Endothelial cell of umbilical vein (primary cell): ENCODE data around the gene STK38L. TPM values are rescaled to one million over a fixed set of nuclear protein-coding genes. Genes with fewer than 3 reads are reported as not detected.

Source experiments
- BruUV-seq: library from RNA; stranded (reverse); fragments of 400-500 nt; replicated peaks from 2 replicates; lab custom pipeline; 2021; lab: Mats Ljungman, UMichigan
- CTCF ChIA-PET: fragments of 300-600, 350-600 bp; sonication (Branson Sonifier 250); formaldehyde crosslinking; loops from one replicate; lab custom pipeline; 2021; ENCODE audit warnings: antibody characterized with exemption, inconsistent platforms; lab: Charles Lee
- POLR2A ChIA-PET: fragments of 300-600, 350-600 bp; sonication (Branson Sonifier 250); formaldehyde crosslinking; loops from one replicate; lab custom pipeline; 2021; ENCODE audit warnings: antibody characterized with exemption, inconsistent platforms; lab: Charles Lee
- DNase-seq: peaks from one replicate; pipeline ENCODE4 v3.0.0-alpha.2; 2011; ENCODE audit warnings: low read depth, low spot score
- FAIRE-seq: peaks from 2 replicates; lab custom pipeline; 2011; peaks lifted over from hg19 to GRCh38; lab: Jason Lieb, UNC
- H2AFZ ChIP-seq: 2 replicates; pipeline ENCODE4 v1.6.0; 2012; ENCODE audit warnings: low read depth, low read length, control low read depth, inconsistent platforms
- H3K27ac ChIP-seq: 2 replicates; pipeline ENCODE4 v1.5.1; 2011; ENCODE audit warnings: low read depth, mild to moderate bottlenecking, control low read depth, low read length, moderate library complexity; ENCODE audit not compliant: insufficient read depth
- H3K27me3 ChIP-seq, 2 experiments: 2 replicates each; pipeline versions ENCODE4 v1.6.0 to v1.6.1; 2011; ENCODE audit warnings: low read length in 2 of 2, mixed read lengths in 1 of 2; ENCODE audit not compliant: control insufficient read depth in 2 of 2, insufficient read depth in 2 of 2
- H3K36me3 ChIP-seq, 2 experiments: 2 replicates in 1 of 2; 3 replicates in 1 of 2; pipeline ENCODE4 v1.5.1; 2011; ENCODE audit warnings: low read length in 2 of 2, mild to moderate bottlenecking in 1 of 2, moderate library complexity in 1 of 2; ENCODE audit not compliant: control insufficient read depth in 2 of 2, insufficient read depth in 2 of 2; ENCODE audit errors: extremely low read depth in 1 of 2
- H3K4me1 ChIP-seq: 3 replicates; pipeline ENCODE4 v1.5.1; 2011; ENCODE audit warnings: mild to moderate bottlenecking, low read length; ENCODE audit not compliant: control insufficient read depth, insufficient read depth; ENCODE audit errors: extremely low read depth
- H3K4me2 ChIP-seq: 2 replicates; pipeline ENCODE4 v1.6.1; 2011; ENCODE audit warnings: low read length, control low read depth, mixed read lengths; ENCODE audit not compliant: insufficient read depth
- H3K4me3 ChIP-seq, 3 experiments: fragments of 200-600 bp in 1 of 3; sonication (generic), shearing (Covaris generic) in 1 of 3; replicated peaks in 1 of 3; 2 replicates each; pipeline ENCODE4 v1.5.1; 2011 to 2016; ENCODE audit warnings: control low read depth in 3 of 3, low read length in 3 of 3, mild to moderate bottlenecking in 2 of 3, inconsistent platforms in 1 of 3, low read depth in 1 of 3, moderate library complexity in 1 of 3; ENCODE audit not compliant: insufficient read depth in 1 of 3
- H3K79me2 ChIP-seq: 2 replicates; pipeline ENCODE4 v1.6.0; 2012; ENCODE audit warnings: low read length, inconsistent platforms; ENCODE audit not compliant: control insufficient read depth, insufficient read depth
- H3K9ac ChIP-seq: replicated peaks from 2 replicates; pipeline ENCODE3; 2011; ENCODE audit warnings: low read length, control low read depth; ENCODE audit not compliant: insufficient read depth; ENCODE audit errors: extremely low read depth
- H3K9me1 ChIP-seq: replicated peaks from 3 replicates; pipeline ENCODE4 v1.6.0; 2011; ENCODE audit warnings: mild to moderate bottlenecking, low read length; ENCODE audit not compliant: control insufficient read depth, insufficient read depth; ENCODE audit errors: extremely low read depth
- H3K9me3 ChIP-seq: replicated peaks from 2 replicates; pipeline ENCODE4 v1.5.1; 2012; ENCODE audit warnings: low read length, inconsistent platforms; ENCODE audit not compliant: control insufficient read depth, insufficient read depth
- H4K20me1 ChIP-seq: replicated peaks from 2 replicates; pipeline ENCODE3; 2011; ENCODE audit warnings: mild to moderate bottlenecking, low read length; ENCODE audit not compliant: control insufficient read depth, insufficient read depth; ENCODE audit errors: extremely low read depth
- CTCF ChIP-seq, 2 donors: IDR thresholded peaks; 1 replicate in 1 of 2; 2 replicates in 1 of 2; pipeline ENCODE4 v1.5.1; 2011; ENCODE audit warnings: low read length in 2 of 2, mild to moderate bottlenecking in 2 of 2, moderate library complexity in 2 of 2, control low read depth in 1 of 2, inconsistent platforms in 1 of 2, low read depth in 1 of 2; ENCODE audit not compliant: insufficient read depth in 1 of 2; ENCODE audit errors: extremely low read depth in 1 of 2
- EZH2 ChIP-seq: IDR thresholded peaks from 2 replicates; pipeline ENCODE4 v1.6.1; 2012; ENCODE audit warnings: borderline replicate concordance, low read depth, mild to moderate bottlenecking, moderate library complexity, low read length, inconsistent platforms; ENCODE audit not compliant: severe bottlenecking
- FOS ChIP-seq: IDR thresholded peaks from 2 replicates; pipeline ENCODE4 v1.6.1; 2011; ENCODE audit warnings: mild to moderate bottlenecking, low read length, moderate library complexity, borderline replicate concordance; ENCODE audit not compliant: insufficient read depth
- GATA2 ChIP-seq: IDR thresholded peaks from 2 replicates; pipeline ENCODE4 v1.7.0; 2011; ENCODE audit warnings: low read depth, mild to moderate bottlenecking, moderate library complexity, mixed read lengths, low read length; ENCODE audit not compliant: insufficient read length, insufficient read depth
- JUN ChIP-seq: IDR thresholded peaks from 2 replicates; pipeline ENCODE4 v1.6.1; 2011; ENCODE audit warnings: borderline replicate concordance, low read depth; ENCODE audit not compliant: insufficient read length, insufficient read depth
- MAX ChIP-seq: IDR thresholded peaks from 2 replicates; pipeline ENCODE4 v1.6.1; 2011; ENCODE audit not compliant: insufficient read depth, insufficient read length
- MYC ChIP-seq: IDR thresholded peaks from one replicate; pipeline ENCODE4 v1.6.1; 2011; ENCODE audit warnings: mild to moderate bottlenecking, low read depth, low read length
- POLR2A ChIP-seq: IDR thresholded peaks from 2 replicates; pipeline ENCODE4 v1.6.1; 2012; ENCODE audit warnings: low read depth, mild to moderate bottlenecking, control low read depth, low read length
- POLR2AphosphoS5 ChIP-seq: IDR thresholded peaks from 2 replicates; pipeline ENCODE4 v1.6.1; 2012; ENCODE audit warnings: low read depth, mild to moderate bottlenecking, control low read depth, low read length, moderate library complexity; ENCODE audit not compliant: insufficient read depth
- dilution Hi-C: fragments of 300-500 bp; cut with MboI; formaldehyde crosslinking; loops from one replicate; pipeline ENCODE4 v1.15.0; 2019; ENCODE audit warnings: low sequenced_read_pairs; ENCODE audit not compliant: extremely low pct_ligation_motif_present
- intact Hi-C: fragments of 100-400 bp; cut with micrococcal nuclease; formaldehyde crosslinking; loops from one replicate; pipeline ENCODE4 v1.10.0; 2022
- polyA plus RNA-seq, 4 experiments: library from polyadenylated mRNA; depleted of rRNA in 3 of 4; stranded (reverse) in 3 of 4; unstranded in 1 of 4; fragments of >200 nt; gene quantifications; 2 replicates each; pipeline versions ENCODE4 v1.2.1 to v1.2.3, GENCODE V29; 2011 to 2012; ENCODE audit warnings: missing spikeins in 1 of 4
- total RNA-seq: library from RNA; stranded (reverse); gene quantifications from 2 replicates; pipeline ENCODE4 v1.2.3, GENCODE V29; 2021

STK38L gene
- total and polyA plus RNA-seq, 2 donors (not counting 3 experiments of a cell fraction or from before 2014, with no cell fraction given) = 14.7 to 58.4 TPM

- no peak for DNase-seq
- Histone ChIP-seq H3K79me2 (peaks cover 20% of the 10 kb centered on the region), H3K36me3 (no peaks in the 10 kb centered on the region), H3K27ac (no peak overlapping the region), H3K4me3 (no peak overlapping the region), H3K4me2 (no peak overlapping the region), H3K9ac (no peak overlapping the region), H2AFZ (no peak overlapping the region), H3K9me1 (no peaks in the 10 kb centered on the region), H3K4me1 (no peaks in the 10 kb centered on the region), H3K27me3 (no peaks in the 10 kb centered on the region), H4K20me1 (no peaks in the 10 kb centered on the region), H3K9me3 (no peaks in the 10 kb centered on the region)
- FAIRE-seq = no peak
- ChIA-PET CTCF (interaction anchor here (0.9 to 1.0 kb wide), 2 partner anchors 19 to 50 kb away, joined by 3 read pairs; no protein-coding TSS in a partner anchor), POLR2A (no interaction called here)
- TF ChIP-seq FOS = no peak
- TF ChIP-seq CTCF (IDR thresholded peaks at IDR 0.05; ENCODE audit: extremely low read depth in 1 of 2, insufficient read depth in 1 of 2, low read depth in 1 of 2, low read length in 2 of 2) = no peak
- no peak for TF ChIP-seq POLR2AphosphoS5
- TF ChIP-seq GATA2 = no peak
- TF ChIP-seq EZH2 = no peak
- no peak for TF ChIP-seq JUN
- TF ChIP-seq MYC = no peak
- no peak for TF ChIP-seq POLR2A
- TF ChIP-seq MAX = no peak
- intact Hi-C loops (no loop called here), dilution Hi-C loops (no loop called here)
- no TSS peak for BruUV-seq
These were observed 111.9 kb downstream of the STK38L start for GRCh38 chr12:27355979-27356378.
